Measurements from ENCODE around the gene GPX1. TPM values are rescaled to one million over a fixed set of nuclear protein-coding genes. Genes with fewer than 3 reads are reported as not detected.

Gene GPX1
- total and polyA plus RNA-seq, 2 donors (not counting 1 experiment from before 2014, with no cell fraction given), result 79.5 to 180 TPM

DNA sequence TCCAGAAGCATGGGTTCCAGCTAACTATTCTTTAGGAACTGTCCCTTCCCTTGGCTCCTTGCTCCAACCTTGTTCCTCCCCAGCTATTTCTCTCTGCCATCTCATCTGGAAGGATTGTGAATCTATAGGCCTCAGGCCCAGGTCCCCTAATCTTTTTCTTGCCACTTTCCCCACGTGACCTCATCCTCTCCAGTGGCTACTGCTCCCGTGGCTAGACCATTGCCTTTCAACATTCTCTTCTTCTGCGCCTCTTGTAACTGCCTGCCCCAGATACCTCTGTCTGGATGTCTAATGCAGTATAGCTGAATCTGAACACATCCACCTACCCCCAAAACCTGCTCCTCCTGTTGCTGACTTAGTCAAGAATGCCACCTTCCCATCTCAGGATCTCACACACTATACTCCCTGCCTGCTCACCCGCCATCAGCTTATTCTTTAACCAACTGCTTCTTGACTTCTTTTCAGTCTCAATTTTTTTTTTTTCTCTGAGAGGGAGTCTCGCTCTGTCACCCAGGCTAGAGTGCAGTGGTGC is 5.2 kb downstream of the GPX1 start:
- H3K27me3 ChIP-seq (replicated peaks in 1 of 4; ENCODE audit: control extremely low read depth in 1 of 4, control insufficient read depth in 3 of 4, insufficient read depth in 4 of 4, low read length in 3 of 4), result no peaks in the 10 kb centered on the region
- ATAC-seq (ENCODE audit: low read depth) (no peak), DNase-seq (no peak)
- peaks cover 54% of the 10 kb centered on the region for H3K79me2 ChIP-seq (ENCODE audit: control insufficient read depth, insufficient read depth, low read length)
- no peak for TF ChIP-seq CTCF (IDR thresholded peaks at IDR 0.05)
- Mint-ChIP-seq H3K9me3 (ENCODE audit: insufficient read depth) (no peaks in the 10 kb centered on the region), H3K4me3 (no peak overlapping the region), H3K27me3 (no peaks in the 10 kb centered on the region), H3K27ac (peak overlapping the region; percentile 60), H3K4me1 (peaks cover 47% of the 10 kb centered on the region)
- no peak overlapping the region for H2AFZ ChIP-seq (ENCODE audit: insufficient read depth, low read depth, low read length, poor library complexity, severe bottlenecking)
- peak overlapping the region in 1 of 2 donors; percentile 13 for H3K27ac ChIP-seq (ENCODE audit: low read length in 2 of 2)
- no peak overlapping the region for H3K4me2 ChIP-seq (replicated peaks; ENCODE audit: low read depth, low read length, poor library complexity, severe bottlenecking)
- WGBS (ENCODE audit: insufficient coverage), result 89% methylated on average over 4 of the region's 5 CpGs
- CTCF ChIA-PET, result interaction anchor here (0.7 to 4.6 kb wide), 6 partner anchors 8 to 96 kb away, joined by 3 to 24 read pairs (median 5); partner anchors contain the start of gene USP4
- H3K4me3 ChIP-seq (ENCODE audit: control extremely low read depth in 1 of 5, extremely low read depth in 1 of 5, insufficient read depth in 1 of 5, low read depth in 2 of 5, low read length in 4 of 5), result no peak overlapping the region
- H3K4me1 ChIP-seq (ENCODE audit: control insufficient read depth in 2 of 2, insufficient read depth in 2 of 2, low read length in 2 of 2), result peaks cover 32 to 52% of the 10 kb centered on the region in 2 donors
- H3K9ac ChIP-seq (ENCODE audit: low read length), result no peak overlapping the region
- no peaks in the 10 kb centered on the region for H3K9me3 ChIP-seq (ENCODE audit: control extremely low read depth in 1 of 3, control insufficient read depth in 2 of 3, insufficient read depth in 1 of 3, low read length in 2 of 3)
- intact Hi-C loops (cut with micrococcal nuclease), result no loop called here
- no peaks in the 10 kb centered on the region for H4K20me1 ChIP-seq (ENCODE audit: control insufficient read depth, insufficient read depth, low read length, poor library complexity, severe bottlenecking)
- POLR2A ChIA-PET, result interaction anchor here (1.0 kb wide), 1 partner anchor 12 kb away, joined by 3 read pairs; no protein-coding TSS in a partner anchor
- peaks cover 0 to 15% of the 10 kb centered on the region in 2 experiments for H3K36me3 ChIP-seq (replicated peaks in 1 of 2; ENCODE audit: control extremely low read depth in 1 of 2, control insufficient read depth in 1 of 2, extremely low read depth in 1 of 2, insufficient read depth in 2 of 2, low read length in 1 of 2)

- no peak for DNase-seq
- H3K4me1 ChIP-seq (ENCODE audit: control insufficient read depth in 2 of 2, insufficient read depth in 2 of 2, low read length in 2 of 2), result peaks cover 34 to 51% of the 10 kb centered on the region in 2 donors
- Mint-ChIP-seq H3K27ac (peak overlapping the region; percentile 60), H3K4me1 (peaks cover 45% of the 10 kb centered on the region), H3K4me3 (no peak overlapping the region), H3K9me3 (ENCODE audit: insufficient read depth) (no peaks in the 10 kb centered on the region), H3K27me3 (no peaks in the 10 kb centered on the region)
- H3K79me2 ChIP-seq (ENCODE audit: control insufficient read depth, insufficient read depth, low read length), result peaks cover 54% of the 10 kb centered on the region
- peak overlapping the region; percentile 51 for H3K4me2 ChIP-seq (replicated peaks; ENCODE audit: low read depth, low read length, poor library complexity, severe bottlenecking)
- CTCF ChIA-PET, result interaction anchor here (0.7 to 4.6 kb wide), 5 partner anchors 10 to 97 kb away, joined by 3 to 24 read pairs (median 3); partner anchors contain the start of gene USP4
- no peak for ATAC-seq (ENCODE audit: low read depth)
- intact Hi-C loops (cut with micrococcal nuclease), result no loop called here
- H3K36me3 ChIP-seq (replicated peaks in 1 of 2; ENCODE audit: control extremely low read depth in 1 of 2, control insufficient read depth in 1 of 2, extremely low read depth in 1 of 2, insufficient read depth in 2 of 2, low read length in 1 of 2), result peaks cover 0 to 15% of the 10 kb centered on the region in 2 experiments
- no peaks in the 10 kb centered on the region for H4K20me1 ChIP-seq (ENCODE audit: control insufficient read depth, insufficient read depth, low read length, poor library complexity, severe bottlenecking)
- 89% methylated on average over 1 of the region's 2 CpGs for WGBS (ENCODE audit: insufficient coverage)
- TF ChIP-seq CTCF (IDR thresholded peaks at IDR 0.05) (no peak), EZH2 (IDR thresholded peaks at IDR 0.05; ENCODE audit: borderline replicate concordance, insufficient read depth, low read depth, low read length, poor library complexity, severe bottlenecking) (no peak)
- H3K27me3 ChIP-seq (replicated peaks in 1 of 4; ENCODE audit: control extremely low read depth in 1 of 4, control insufficient read depth in 3 of 4, insufficient read depth in 4 of 4, low read length in 3 of 4), result no peaks in the 10 kb centered on the region
- peak overlapping the region; percentile 13 for H3K9ac ChIP-seq (ENCODE audit: low read length)
- H2AFZ ChIP-seq (ENCODE audit: insufficient read depth, low read depth, low read length, poor library complexity, severe bottlenecking), result no peak overlapping the region
- no peaks in the 10 kb centered on the region for H3K9me3 ChIP-seq (ENCODE audit: control extremely low read depth in 1 of 3, control insufficient read depth in 2 of 3, insufficient read depth in 1 of 3, low read length in 2 of 3)
- POLR2A ChIA-PET, result interaction anchor here (0.7 to 1.0 kb wide), 2 partner anchors 12 to 14 kb away, joined by 3 to 4 read pairs; no protein-coding TSS in a partner anchor
- no peak overlapping the region for H3K4me3 ChIP-seq (ENCODE audit: control extremely low read depth in 1 of 5, extremely low read depth in 1 of 5, insufficient read depth in 1 of 5, low read depth in 2 of 5, low read length in 4 of 5)
- H3K27ac ChIP-seq (ENCODE audit: low read length in 2 of 2), result peak overlapping the region; percentile 13 to 29
These were observed 5.9 kb downstream of the GPX1 start for GRCh38 chr3:49352281-49352680.
